Gastrocnemius medialis (tissue), 4 donors: ENCODE data around the gene TMEM163.

Experiments used
- POLR2A ChIP-seq, 2 donors: fragments of 450-650 bp; IDR thresholded peaks; one replicate each; pipeline ENCODE4 v1.6.1; 2017; ENCODE audit warnings: antibody characterized with exemption in 2 of 2, mild to moderate bottlenecking in 2 of 2, moderate library complexity in 2 of 2
- TF ChIP-seq, protein P1 (sequence below), 5 experiments: fragments of 450-650 bp in 3 of 5; fragments of 200-600 bp in 2 of 5; sonication (generic) in 2 of 5; IDR thresholded peaks in 4 of 5; conservative IDR thresholded peaks in 1 of 5; 1 replicate in 4 of 5; 2 replicates in 1 of 5; pipeline ENCODE4 v1.5.1; 2016 to 2019; ENCODE audit warnings: antibody characterized with exemption in 5 of 5, mild to moderate bottlenecking in 3 of 5, moderate library complexity in 3 of 5

- TF ChIP-seq, protein P1, sequence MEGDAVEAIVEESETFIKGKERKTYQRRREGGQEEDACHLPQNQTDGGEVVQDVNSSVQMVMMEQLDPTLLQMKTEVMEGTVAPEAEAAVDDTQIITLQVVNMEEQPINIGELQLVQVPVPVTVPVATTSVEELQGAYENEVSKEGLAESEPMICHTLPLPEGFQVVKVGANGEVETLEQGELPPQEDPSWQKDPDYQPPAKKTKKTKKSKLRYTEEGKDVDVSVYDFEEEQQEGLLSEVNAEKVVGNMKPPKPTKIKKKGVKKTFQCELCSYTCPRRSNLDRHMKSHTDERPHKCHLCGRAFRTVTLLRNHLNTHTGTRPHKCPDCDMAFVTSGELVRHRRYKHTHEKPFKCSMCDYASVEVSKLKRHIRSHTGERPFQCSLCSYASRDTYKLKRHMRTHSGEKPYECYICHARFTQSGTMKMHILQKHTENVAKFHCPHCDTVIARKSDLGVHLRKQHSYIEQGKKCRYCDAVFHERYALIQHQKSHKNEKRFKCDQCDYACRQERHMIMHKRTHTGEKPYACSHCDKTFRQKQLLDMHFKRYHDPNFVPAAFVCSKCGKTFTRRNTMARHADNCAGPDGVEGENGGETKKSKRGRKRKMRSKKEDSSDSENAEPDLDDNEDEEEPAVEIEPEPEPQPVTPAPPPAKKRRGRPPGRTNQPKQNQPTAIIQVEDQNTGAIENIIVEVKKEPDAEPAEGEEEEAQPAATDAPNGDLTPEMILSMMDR (IDR thresholded peaks at IDR 0.05 in 4 of 5, conservative IDR thresholded peaks at IDR 0.05 in 1 of 5): no peak
- no peak for TF ChIP-seq POLR2A (IDR thresholded peaks at IDR 0.05)
These were observed 249.2 kb downstream of the TMEM163 start for GRCh38 chr2:134469516-134470115.
